ENCODE data around the gene CLDN9. TPM values are rescaled to one million over a fixed set of nuclear protein-coding genes. Genes with fewer than 3 reads are reported as not detected.

CLDN9 gene
- total RNA-seq, 1 donor from 2014 or later = 0.48 TPM

DNA sequence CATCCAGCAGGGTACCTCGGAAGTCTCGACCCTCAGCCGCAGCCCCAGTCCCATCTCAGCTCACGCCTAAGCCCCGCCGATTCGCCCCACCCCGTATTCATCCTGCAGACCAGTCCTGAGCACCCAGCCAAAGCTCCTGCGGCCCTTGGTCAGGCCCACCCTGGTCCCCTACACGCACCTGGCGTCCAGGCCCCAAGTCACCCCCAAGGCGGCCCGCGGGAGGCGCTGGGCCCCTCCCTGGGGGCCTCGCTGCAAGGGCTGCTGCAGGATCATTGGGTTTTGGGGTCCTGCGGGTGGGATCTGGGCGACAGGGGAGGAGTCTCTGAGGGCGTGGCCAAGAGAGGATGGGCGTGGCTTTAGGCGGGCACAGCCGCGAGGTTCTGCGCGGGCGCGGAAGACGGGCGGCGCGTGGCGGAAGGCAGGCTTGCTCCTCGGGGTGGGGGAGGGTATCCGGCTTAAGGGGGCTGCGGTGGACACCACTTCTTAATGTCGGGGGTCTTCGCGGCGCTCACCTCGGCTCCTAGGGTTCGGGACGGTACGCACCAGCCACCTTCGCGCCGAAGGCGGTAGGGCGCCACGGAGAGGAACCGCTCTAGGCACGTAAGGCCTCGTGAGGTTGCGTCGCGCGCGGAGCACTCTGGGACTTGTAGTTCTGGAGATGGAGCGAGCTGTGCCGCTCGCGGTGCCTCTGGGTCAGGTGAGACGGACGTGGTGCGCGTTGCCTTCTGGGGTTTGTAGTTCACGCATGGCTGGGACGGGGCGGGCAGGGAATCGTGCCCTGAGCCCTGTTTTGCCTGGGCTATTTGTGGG lies 11.2 kb downstream of the CLDN9 start, which contains the start of the genes HCFC1R1 and THOC6:
Gene HCFC1R1 (minus strand): TSS at position 274 of the 810 bp plus-strand sequence. CDS start 1 bp downstream, at position 273.
Gene THOC6 (plus strand): TSS at position 367 of the 810 bp plus-strand sequence. CDS start 292 bp downstream, at position 659.
- peak within 1 kb of the TSS; percentile 99 for H3K9ac ChIP-seq (ENCODE audit: low read length)
- H3K27ac ChIP-seq (ENCODE audit: low read depth, low read length) = peak within 1 kb of the TSS; percentile 100
- Mint-ChIP-seq H3K27me3 (ENCODE audit: low read depth, unreplicated experiment) (no peaks in the 10 kb centered on the region), H3K9me3 (ENCODE audit: unreplicated experiment) (no peaks in the 10 kb centered on the region), H3K27ac (ENCODE audit: unreplicated experiment) (peak within 1 kb of the TSS; percentile 100), H3K4me1 (ENCODE audit: low read depth, unreplicated experiment) (peaks cover 8% of the 10 kb centered on the region), H3K4me3 (ENCODE audit: unreplicated experiment) (peak within 1 kb of the TSS; percentile 93), H3K36me3 (ENCODE audit: low read depth, unreplicated experiment) (peaks cover 7% of the 10 kb centered on the region)
- H3K4me2 ChIP-seq (ENCODE audit: low read length) = peak within 1 kb of the TSS; percentile 88
- no peak within 1 kb of the TSS for H2AFZ ChIP-seq (ENCODE audit: low read depth, low read length)
- peaks cover 4% of the 10 kb centered on the region for H3K27me3 ChIP-seq (ENCODE audit: insufficient read depth, low read length)
- H3K9me3 ChIP-seq (ENCODE audit: insufficient read depth, low read depth, low read length) = peaks cover under 1% of the 10 kb centered on the region
- DNase-seq (ENCODE audit: low read depth) (peak; percentile 94), FAIRE-seq (no peak)
- peaks cover 5% of the 10 kb centered on the region for H3K79me2 ChIP-seq (ENCODE audit: insufficient read depth, low read length)
- H3K36me3 ChIP-seq (ENCODE audit: insufficient read depth, low read length) = no peaks in the 10 kb centered on the region
- TF ChIP-seq CTCF (IDR thresholded peaks at IDR 0.05; ENCODE audit: insufficient read depth, low read depth, low read length) (no peak), EZH2 (IDR thresholded peaks at IDR 0.05; ENCODE audit: insufficient read depth, low read length) (no peak)
- peaks cover 27% of the 10 kb centered on the region for H3K4me1 ChIP-seq (ENCODE audit: insufficient read depth, low read length)
- peaks cover 32% of the 10 kb centered on the region for H4K20me1 ChIP-seq (ENCODE audit: insufficient read depth, low read length)
- peak within 1 kb of the TSS; percentile 63 for H3K4me3 ChIP-seq (ENCODE audit: insufficient read depth, low read depth, low read length)

DNA sequence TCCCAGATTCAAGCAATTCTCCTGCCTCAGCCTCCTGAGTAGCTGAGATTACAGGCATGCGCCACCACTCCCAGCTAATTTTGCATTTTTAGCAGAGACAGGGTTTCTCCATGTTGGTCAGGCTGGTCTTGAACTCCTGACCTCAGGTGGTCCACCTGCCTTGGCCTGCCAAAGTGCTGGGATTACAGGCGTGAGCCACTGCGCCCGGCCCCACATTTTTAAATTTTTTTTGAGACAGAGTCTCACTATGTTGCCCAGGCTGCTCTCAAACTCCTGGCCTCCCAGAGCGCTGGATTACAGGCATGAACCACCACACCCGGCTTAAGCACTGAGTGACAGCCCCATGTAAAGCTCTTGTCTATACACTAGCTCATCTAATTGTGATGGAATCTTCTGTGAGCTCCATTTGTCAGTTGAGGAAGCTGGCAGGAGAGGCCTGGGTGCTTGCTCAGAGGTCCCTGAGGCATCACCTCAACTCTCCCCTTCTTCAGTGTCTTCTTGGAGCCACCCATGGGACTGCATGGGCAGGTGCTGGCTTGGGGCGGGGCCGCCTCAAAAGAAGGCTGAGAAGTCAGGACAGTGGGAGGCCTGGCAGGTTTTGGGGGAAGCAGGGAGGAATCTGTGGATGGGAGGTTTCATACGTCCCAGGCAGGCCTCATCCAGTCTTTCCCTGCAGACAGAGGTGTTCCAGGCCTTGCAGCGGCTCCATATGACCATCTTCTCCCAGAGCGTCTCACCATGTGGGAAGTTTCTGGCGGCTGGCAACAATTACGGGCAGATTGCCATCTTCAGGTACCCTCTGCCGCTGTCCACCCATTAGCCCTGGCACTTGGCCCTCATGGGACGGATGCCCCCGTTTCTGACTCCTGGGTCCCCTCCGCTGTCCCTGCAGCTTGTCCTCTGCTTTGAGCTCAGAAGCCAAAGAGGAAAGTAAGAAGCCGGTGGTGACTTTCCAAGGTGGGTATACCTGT lies 12.6 kb downstream of the CLDN9 start:
- no peak overlapping the region for H3K4me2 ChIP-seq (ENCODE audit: low read length)
- no peak for FAIRE-seq
- peaks cover 31% of the 10 kb centered on the region for H3K4me1 ChIP-seq (ENCODE audit: insufficient read depth, low read length)

More for the DNA sequence above, 12.6 kb downstream of the CLDN9 start:
- H3K36me3 ChIP-seq (ENCODE audit: insufficient read depth, low read length) = no peaks in the 10 kb centered on the region
- no peak for DNase-seq (ENCODE audit: low read depth)
- peaks cover 5% of the 10 kb centered on the region for H3K79me2 ChIP-seq (ENCODE audit: insufficient read depth, low read length)
- H3K27me3 ChIP-seq (ENCODE audit: insufficient read depth, low read length) = peaks cover 15% of the 10 kb centered on the region
- H3K9me3 ChIP-seq (ENCODE audit: insufficient read depth, low read depth, low read length) = peaks cover 3% of the 10 kb centered on the region
- no peak overlapping the region for H3K4me3 ChIP-seq (ENCODE audit: insufficient read depth, low read depth, low read length)
- H3K4me3 Mint-ChIP-seq (ENCODE audit: unreplicated experiment) = peak overlapping the region; percentile 93
- H3K27ac ChIP-seq (ENCODE audit: low read depth, low read length) = no peak overlapping the region
- no peak overlapping the region for H3K27ac Mint-ChIP-seq (ENCODE audit: unreplicated experiment)
- H3K27me3 Mint-ChIP-seq (ENCODE audit: low read depth, unreplicated experiment) = no peaks in the 10 kb centered on the region
- peaks cover 4% of the 10 kb centered on the region for H3K4me1 Mint-ChIP-seq (ENCODE audit: low read depth, unreplicated experiment)
- peaks cover 10% of the 10 kb centered on the region for H3K36me3 Mint-ChIP-seq (ENCODE audit: low read depth, unreplicated experiment)
- H4K20me1 ChIP-seq (ENCODE audit: insufficient read depth, low read length) = peaks cover 37% of the 10 kb centered on the region
- H3K9me3 Mint-ChIP-seq (ENCODE audit: unreplicated experiment) = no peaks in the 10 kb centered on the region
- no peak overlapping the region for H3K9ac ChIP-seq (ENCODE audit: low read length)
- no peak for TF ChIP-seq EZH2 (IDR thresholded peaks at IDR 0.05; ENCODE audit: insufficient read depth, low read length)
- TF ChIP-seq CTCF (IDR thresholded peaks at IDR 0.05; ENCODE audit: insufficient read depth, low read depth, low read length) = no peak
- no peak overlapping the region for H2AFZ ChIP-seq (ENCODE audit: low read depth, low read length)

Data from astrocyte (in vitro differentiated cells and primary cell).